Smooth muscle cell (in vitro differentiated cells): ENCODE results near the gene DLG2. TPM values are rescaled to one million over a fixed set of nuclear protein-coding genes. Genes with fewer than 3 reads are reported as not detected.

ENCODE experiments used
- DNase-seq: peaks from one replicate; lab custom pipeline; 2025; ENCODE audit not compliant: unreplicated experiment; lab: John Stamatoyannopoulos, UW
- H2AFZ ChIP-seq: fragments of 200-600 bp; sonication (generic); 2 replicates; pipeline ENCODE4 v1.6.0; 2016; ENCODE audit warnings: antibody characterized with exemption, low read depth, mild to moderate bottlenecking
- H3F3A ChIP-seq: fragments of 200-600 bp; sonication (generic); 2 replicates; pipeline ENCODE4 v1.6.0; 2017; ENCODE audit warnings: antibody characterized with exemption, low read depth
- H3K27ac ChIP-seq: fragments of 200-600 bp; sonication (generic); 2 replicates; pipeline ENCODE4 v1.5.1; 2016; ENCODE audit warnings: low read depth, mild to moderate bottlenecking
- H3K27me3 ChIP-seq: fragments of 200-600 bp; sonication (generic); 2 replicates; pipeline ENCODE4 v1.6.1; 2016; ENCODE audit warnings: low read depth, mild to moderate bottlenecking
- H3K36me3 ChIP-seq: fragments of 200-600 bp; sonication (generic); 2 replicates; pipeline ENCODE4 v1.5.1; 2016; ENCODE audit warnings: low read depth
- H3K4me1 ChIP-seq: fragments of 200-600 bp; sonication (generic); 2 replicates; pipeline ENCODE4 v1.5.1; 2016; ENCODE audit warnings: low read depth
- H3K4me2 ChIP-seq: fragments of 200-600 bp; sonication (generic); 2 replicates; pipeline ENCODE4 v1.6.0; 2016; ENCODE audit warnings: mild to moderate bottlenecking
- H3K4me3 ChIP-seq: fragments of 200-600 bp; sonication (generic); 2 replicates; pipeline ENCODE4 v1.5.1; 2016; ENCODE audit warnings: mild to moderate bottlenecking
- H3K79me2 ChIP-seq: fragments of 200-600 bp; sonication (generic); 2 replicates; pipeline ENCODE4 v1.6.0; 2016; ENCODE audit warnings: low read depth, mild to moderate bottlenecking
- H3K9ac ChIP-seq: fragments of 200-600 bp; sonication (generic); 2 replicates; pipeline ENCODE4 v1.6.0; 2016; ENCODE audit warnings: low read depth
- H3K9me3 ChIP-seq: fragments of 200-600 bp; sonication (generic); replicated peaks from 2 replicates; pipeline ENCODE4 v1.5.1; 2016; ENCODE audit warnings: low read depth
- H4K20me1 ChIP-seq: fragments of 200-600 bp; sonication (generic); 2 replicates; pipeline ENCODE4 v1.6.0; 2016; ENCODE audit warnings: low read depth
- CTCF ChIP-seq: fragments of 200-600 bp; sonication (generic); IDR thresholded peaks from 2 replicates; pipeline ENCODE4 v1.5.1; 2017; ENCODE audit warnings: borderline replicate concordance, mild to moderate bottlenecking, antibody characterized with exemption; ENCODE audit not compliant: insufficient read depth, poor library complexity, severe bottlenecking
- WGBS: methylation state at CpG from one replicate; pipeline ENCODE4 v1.1.7; 2016; ENCODE audit warnings: low lambda C conversion rate; 5-methylcytosine and 5-hydroxymethylcytosine counted together
- polyA plus RNA-seq: library from polyadenylated mRNA; unstranded; fragments of >200 nt; fragmentation: Nextera tagmentation; extraction: Ambion mirVana; gene quantifications from 2 replicates; pipeline ENCODE4 v1.2.1, GENCODE V29; 2016
- total RNA-seq: library from RNA; depleted of rRNA; stranded (reverse); fragments of >200 nt; gene quantifications from 2 replicates; pipeline ENCODE4 v1.2.3, GENCODE V29; 2014

DLG2 gene
- total and polyA plus RNA-seq, 2 experiments from 2014 or later = 0.74 to 1.1 TPM

- Histone ChIP-seq H3K27ac (peak within 1 kb of the TSS; percentile 71), H4K20me1 (no peaks in the 10 kb centered on the region), H3K4me1 (peaks cover 22% of the 10 kb centered on the region), H3K79me2 (peaks cover 37% of the 10 kb centered on the region), H2AFZ (peak within 1 kb of the TSS; percentile 93), H3K27me3 (no peaks in the 10 kb centered on the region), H3K4me3 (peak within 1 kb of the TSS; percentile 63), H3K9ac (peak within 1 kb of the TSS; percentile 69), H3K9me3 (no peaks in the 10 kb centered on the region), H3K4me2 (peak within 1 kb of the TSS; percentile 98), H3K36me3 (no peaks in the 10 kb centered on the region), H3F3A (no peaks in the 10 kb centered on the region)
- no peak for TF ChIP-seq CTCF
- DNase-seq = peak; percentile 83
- WGBS = under 1% methylated on average over 38 of the region's 41 CpGs
Observed at GRCh38 chr11:85627998-85628770, 1.0 kb upstream of the DLG2 start, which contains the start of gene TMEM126B. Gene TMEM126B, plus strand, starts transcription at chr11:85628593. Its CDS starts 15 bp downstream, at chr11:85628608.

- Histone ChIP-seq H3K79me2 (peaks cover 26% of the 10 kb centered on the region), H3F3A (no peaks in the 10 kb centered on the region), H2AFZ (peak overlapping the region; percentile 93), H3K4me2 (peak overlapping the region; percentile 98), H3K4me3 (peak overlapping the region; percentile 63), H3K9ac (no peak overlapping the region), H3K36me3 (no peaks in the 10 kb centered on the region), H3K27ac (no peak overlapping the region), H3K4me1 (peaks cover 22% of the 10 kb centered on the region), H3K27me3 (no peaks in the 10 kb centered on the region), H3K9me3 (no peaks in the 10 kb centered on the region), H4K20me1 (no peaks in the 10 kb centered on the region)
- 77% methylated on average over 2 of the region's 2 CpGs for WGBS
- no peak for TF ChIP-seq CTCF
- no peak for DNase-seq
Observed at GRCh38 chr11:85626496-85626895, 648 bp downstream of the DLG2 start.

GRCh38 chr11:85620256-85620655, 6.9 kb downstream of the DLG2 start:
- H3K9ac ChIP-seq = no peak overlapping the region
- no peak for TF ChIP-seq CTCF
- no peak overlapping the region for H2AFZ ChIP-seq

More at GRCh38 chr11:85620256-85620655, 6.9 kb downstream of the DLG2 start:
- no peaks in the 10 kb centered on the region for H3K4me1 ChIP-seq
- 95% methylated on average over 3 of the region's 3 CpGs for WGBS
- no peak overlapping the region for H3K27ac ChIP-seq
- no peaks in the 10 kb centered on the region for H3F3A ChIP-seq
- no peak overlapping the region for H3K4me3 ChIP-seq
- no peaks in the 10 kb centered on the region for H3K27me3 ChIP-seq
- H4K20me1 ChIP-seq = no peaks in the 10 kb centered on the region
- H3K9me3 ChIP-seq = no peaks in the 10 kb centered on the region
- H3K79me2 ChIP-seq = no peaks in the 10 kb centered on the region
- no peaks in the 10 kb centered on the region for H3K36me3 ChIP-seq
- no peak overlapping the region for H3K4me2 ChIP-seq
- DNase-seq = no peak
